ENCODE results near the gene AMBRA1. TPM values are rescaled to one million over a fixed set of nuclear protein-coding genes. Genes with fewer than 3 reads are reported as not detected.

The AMBRA1 gene
- total and polyA plus RNA-seq, 2 of the 8 experiments (the other 6 are each of a cell fraction or from before 2014, with no cell fraction given), result 14.2 to 37.4 TPM

DNA sequence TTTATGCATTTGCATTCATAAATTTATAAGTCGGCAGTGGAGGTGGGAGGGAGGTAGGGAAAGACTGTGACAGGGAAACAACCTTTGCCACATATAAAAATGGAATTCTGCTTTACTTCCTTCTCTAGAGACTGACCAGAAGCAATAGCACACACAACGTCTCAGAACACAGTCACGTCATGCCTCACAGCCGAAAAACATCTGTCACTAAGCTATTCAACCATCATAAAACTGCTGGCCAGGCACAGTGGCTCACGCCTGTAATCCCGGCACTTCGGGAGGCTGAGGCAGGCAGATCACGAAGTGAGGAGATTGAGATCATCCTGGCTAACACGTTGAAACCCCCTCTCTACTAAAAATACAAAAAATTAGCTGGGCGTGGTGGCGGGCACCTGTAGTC, 101.3 kb downstream of the AMBRA1 start (continued):
- TF ChIP-seq CEBPB (IDR thresholded peaks at IDR 0.05; ENCODE audit: low read depth, low read length) (no peak), CHD2 (IDR thresholded peaks at IDR 0.05; ENCODE audit: low read length) (no peak), JUND (IDR thresholded peaks at IDR 0.05; ENCODE audit: low read length) (no peak), CREB1 (IDR thresholded peaks at IDR 0.05) (no peak)

Data from H1 (cell line).